Loucy (cell line): ENCODE data around the gene SCFD2.

Source experiments
- H2AFZ ChIP-seq: fragments of 200-600 bp; sonication (generic); 2 replicates; pipeline ENCODE4 v1.6.0; 2016; ENCODE audit warnings: antibody characterized with exemption, mild to moderate bottlenecking, low read length, moderate library complexity
- H3F3A ChIP-seq: fragments of 200-600 bp; 2 replicates; pipeline ENCODE4 v1.6.0; 2016; ENCODE audit warnings: antibody characterized with exemption, low read depth, mild to moderate bottlenecking
- H3K27me3 ChIP-seq: fragments of 200-600 bp; sonication (generic); 2 replicates; pipeline ENCODE4 v1.6.1; 2014; ENCODE audit warnings: low read length, mild to moderate bottlenecking; ENCODE audit not compliant: insufficient read depth, poor library complexity, severe bottlenecking
- H3K36me3 ChIP-seq: fragments of 200-600 bp; sonication (generic); 2 replicates; pipeline ENCODE4 v1.6.1; 2016; ENCODE audit warnings: low read length; ENCODE audit not compliant: insufficient read depth
- H3K4me1 ChIP-seq: fragments of 200-600 bp; sonication (generic); 2 replicates; pipeline ENCODE4 v1.5.1; 2014; ENCODE audit warnings: low read length, mild to moderate bottlenecking; ENCODE audit not compliant: insufficient read depth, poor library complexity, severe bottlenecking
- H3K4me2 ChIP-seq: fragments of 200-600 bp; sonication (generic); 2 replicates; pipeline ENCODE4 v1.6.0; 2014; ENCODE audit warnings: antibody characterized with exemption, low read length, low read depth, mild to moderate bottlenecking; ENCODE audit not compliant: poor library complexity, severe bottlenecking
- H3K4me3 ChIP-seq: fragments of 200-600 bp; sonication (generic); 2 replicates; pipeline ENCODE4 v1.5.1; 2014; ENCODE audit warnings: low read length, mild to moderate bottlenecking, mixed read lengths; ENCODE audit not compliant: poor library complexity, severe bottlenecking
- H3K79me2 ChIP-seq: fragments of 200-600 bp; sonication (generic); 2 replicates; pipeline ENCODE4 v1.6.1; 2014; ENCODE audit warnings: low read length; ENCODE audit not compliant: insufficient read depth
- H3K9ac ChIP-seq: fragments of 200-600 bp; sonication (generic); 2 replicates; pipeline ENCODE4 v1.6.0; 2014; ENCODE audit warnings: mild to moderate bottlenecking, low read depth, low read length, moderate library complexity; ENCODE audit not compliant: poor library complexity, severe bottlenecking
- H3K9me2 ChIP-seq: fragments of 200-600 bp; sonication (generic); replicated peaks from 2 replicates; pipeline ENCODE4 v1.6.1; 2016; ENCODE audit warnings: low read depth, low read length, mixed read lengths
- H3K9me3 ChIP-seq: fragments of 200-600 bp; sonication (generic); 2 replicates; pipeline ENCODE4 v1.6.1; 2014; ENCODE audit warnings: mild to moderate bottlenecking, antibody characterized with exemption, low read length, low read depth; ENCODE audit not compliant: insufficient read depth
- H4K20me1 ChIP-seq: fragments of 200-600 bp; sonication (generic); 2 replicates; pipeline ENCODE4 v1.6.0; 2014; ENCODE audit warnings: antibody characterized with exemption, low read length, mild to moderate bottlenecking; ENCODE audit not compliant: insufficient read depth, poor library complexity, severe bottlenecking
- EZH2phosphoT487 ChIP-seq: fragments of 200-600 bp; IDR thresholded peaks from 2 replicates; pipeline ENCODE4 v1.6.1; 2018; ENCODE audit warnings: antibody characterized with exemption, mild to moderate bottlenecking, moderate library complexity, borderline replicate concordance
- TF ChIP-seq, protein P1 (sequence below): fragments of 200-600 bp; sonication (generic); conservative IDR thresholded peaks from 2 replicates; pipeline ENCODE4 v1.5.1; 2014; ENCODE audit warnings: mild to moderate bottlenecking, antibody characterized with exemption, low read length

The SCFD2 gene

DNA sequence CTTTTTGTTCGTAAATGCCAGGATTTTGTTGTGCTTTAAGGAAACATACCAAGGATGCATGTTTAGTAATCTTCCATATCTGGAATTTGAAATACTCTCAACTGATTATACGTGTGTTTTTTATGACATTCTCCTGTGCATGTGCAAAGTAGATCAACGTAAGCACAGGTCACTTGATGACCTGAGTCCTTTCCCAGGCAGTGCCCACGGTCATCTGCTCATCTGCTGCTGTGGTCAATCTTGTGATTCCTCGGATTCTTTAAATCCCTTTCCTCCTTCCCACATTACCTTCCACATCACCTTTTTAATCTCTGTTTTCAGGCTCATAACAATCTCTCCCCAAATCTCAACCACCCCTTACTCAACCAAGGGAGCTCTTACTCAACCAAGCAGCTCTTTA is 399.7 kb downstream of the SCFD2 start:
- Histone ChIP-seq H3K36me3 (no peaks in the 10 kb centered on the region), H3K4me3 (no peak overlapping the region), H3K9ac (no peak overlapping the region), H3K9me3 (no peaks in the 10 kb centered on the region), H4K20me1 (no peaks in the 10 kb centered on the region), H2AFZ (no peak overlapping the region), H3K4me2 (no peak overlapping the region), H3F3A (no peaks in the 10 kb centered on the region), H3K79me2 (no peaks in the 10 kb centered on the region), H3K9me2 (no peaks in the 10 kb centered on the region), H3K4me1 (no peaks in the 10 kb centered on the region), H3K27me3 (no peaks in the 10 kb centered on the region)
- TF ChIP-seq EZH2phosphoT487 = no peak
- TF ChIP-seq, protein P1, sequence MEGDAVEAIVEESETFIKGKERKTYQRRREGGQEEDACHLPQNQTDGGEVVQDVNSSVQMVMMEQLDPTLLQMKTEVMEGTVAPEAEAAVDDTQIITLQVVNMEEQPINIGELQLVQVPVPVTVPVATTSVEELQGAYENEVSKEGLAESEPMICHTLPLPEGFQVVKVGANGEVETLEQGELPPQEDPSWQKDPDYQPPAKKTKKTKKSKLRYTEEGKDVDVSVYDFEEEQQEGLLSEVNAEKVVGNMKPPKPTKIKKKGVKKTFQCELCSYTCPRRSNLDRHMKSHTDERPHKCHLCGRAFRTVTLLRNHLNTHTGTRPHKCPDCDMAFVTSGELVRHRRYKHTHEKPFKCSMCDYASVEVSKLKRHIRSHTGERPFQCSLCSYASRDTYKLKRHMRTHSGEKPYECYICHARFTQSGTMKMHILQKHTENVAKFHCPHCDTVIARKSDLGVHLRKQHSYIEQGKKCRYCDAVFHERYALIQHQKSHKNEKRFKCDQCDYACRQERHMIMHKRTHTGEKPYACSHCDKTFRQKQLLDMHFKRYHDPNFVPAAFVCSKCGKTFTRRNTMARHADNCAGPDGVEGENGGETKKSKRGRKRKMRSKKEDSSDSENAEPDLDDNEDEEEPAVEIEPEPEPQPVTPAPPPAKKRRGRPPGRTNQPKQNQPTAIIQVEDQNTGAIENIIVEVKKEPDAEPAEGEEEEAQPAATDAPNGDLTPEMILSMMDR = no peak

DNA sequence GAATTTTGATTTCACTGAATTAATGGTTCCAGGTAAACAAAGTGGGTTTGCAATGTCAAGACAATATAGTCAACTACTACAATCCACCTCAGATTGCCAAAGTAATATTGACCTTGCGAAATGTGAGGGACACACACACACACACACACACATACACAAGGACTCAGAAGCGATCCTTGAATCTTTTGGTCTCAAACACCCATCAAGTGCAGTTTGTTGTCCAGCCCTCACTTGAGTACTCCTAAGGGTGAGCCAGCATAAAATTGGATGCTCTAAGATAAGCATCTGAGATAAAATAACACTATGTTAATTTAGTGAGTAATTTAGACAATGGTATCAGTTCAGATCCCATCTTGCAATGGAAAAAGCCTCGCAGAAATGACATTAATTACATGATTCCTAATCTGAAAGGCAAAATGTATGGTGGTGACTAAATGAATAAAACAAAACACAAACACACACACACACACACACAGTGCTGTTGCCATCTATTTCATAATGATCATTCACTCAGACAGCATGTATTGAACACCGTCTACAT is 401.2 kb downstream of the SCFD2 start:
- no peaks in the 10 kb centered on the region for H3K9me3 ChIP-seq
- no peaks in the 10 kb centered on the region for H4K20me1 ChIP-seq
- H3F3A ChIP-seq = no peaks in the 10 kb centered on the region
- no peaks in the 10 kb centered on the region for H3K9me2 ChIP-seq
- TF ChIP-seq EZH2phosphoT487 = no peak
- TF ChIP-seq, protein P1 = no peak
- H3K36me3 ChIP-seq = no peaks in the 10 kb centered on the region
- no peaks in the 10 kb centered on the region for H3K4me1 ChIP-seq
- no peak overlapping the region for H3K4me2 ChIP-seq
- no peak overlapping the region for H3K9ac ChIP-seq
- no peak overlapping the region for H3K4me3 ChIP-seq
- H2AFZ ChIP-seq = no peak overlapping the region
- no peaks in the 10 kb centered on the region for H3K79me2 ChIP-seq
- no peaks in the 10 kb centered on the region for H3K27me3 ChIP-seq

DNA sequence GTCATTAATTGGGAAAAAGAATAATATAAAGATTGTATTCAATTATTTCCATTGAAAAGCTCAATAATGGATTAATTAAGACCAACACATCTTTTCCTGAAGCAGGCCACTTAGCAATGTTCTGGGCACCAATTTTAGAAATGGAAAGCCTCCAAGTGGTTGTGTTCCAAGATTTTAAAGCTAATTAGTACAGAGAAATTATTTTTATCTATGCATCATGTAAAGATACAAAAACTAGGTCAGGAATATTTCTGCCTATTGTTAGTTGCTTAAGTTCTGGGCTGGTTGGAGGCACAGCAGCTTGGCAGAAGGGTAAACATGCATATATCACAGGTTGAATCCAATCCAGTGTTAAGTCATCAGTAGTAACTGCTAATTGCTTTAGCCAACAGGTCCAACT is 401.9 kb downstream of the SCFD2 start:
- no peak overlapping the region for H3K4me2 ChIP-seq

More for the DNA sequence above, 401.9 kb downstream of the SCFD2 start:
- Histone ChIP-seq H3K79me2 (no peaks in the 10 kb centered on the region), H3F3A (no peaks in the 10 kb centered on the region), H3K9me3 (no peaks in the 10 kb centered on the region), H3K36me3 (no peaks in the 10 kb centered on the region), H3K4me3 (no peak overlapping the region), H3K9me2 (no peaks in the 10 kb centered on the region), H2AFZ (no peak overlapping the region), H4K20me1 (no peaks in the 10 kb centered on the region), H3K4me1 (no peaks in the 10 kb centered on the region), H3K27me3 (no peaks in the 10 kb centered on the region), H3K9ac (no peak overlapping the region)
- TF ChIP-seq EZH2phosphoT487 = no peak
- TF ChIP-seq, protein P1 = no peak
